K562 (cell line): Measurements from ENCODE around the gene BAHD1. TPM values are rescaled to one million over a fixed set of nuclear protein-coding genes. Genes with fewer than 3 reads are reported as not detected.

Source experiments
- CBX2 ChIP-seq: fragments of 200-600 bp; sonication (generic); IDR thresholded peaks from one replicate; pipeline ENCODE4 v1.6.1; 2012; ENCODE audit warnings: mild to moderate bottlenecking, low read length, inconsistent platforms; ENCODE audit not compliant: insufficient read depth, poor library complexity, severe bottlenecking
- GTF2E2 ChIP-seq: fragments of 200-800 bp; sonication (Bioruptor generic); IDR thresholded peaks from 2 replicates; pipeline ENCODE4 v1.6.1; 2016; ENCODE audit warnings: missing genetic modification characterization, missing compliant biosample characterization
- HNRNPK ChIP-seq: fragments of 200-400 bp; formaldehyde crosslinking; IDR thresholded peaks from one replicate; pipeline ENCODE4 v1.6.1; 2018; ENCODE audit warnings: mild to moderate bottlenecking, low read depth, low read length; ENCODE audit not compliant: poor library complexity, severe bottlenecking
- ID3 ChIP-seq, 2 experiments: fragments of 250-450 bp in 1 of 2; fragments of 450-650 bp in 1 of 2; sonication (Bioruptor Pico) in 1 of 2; IDR thresholded peaks; 2 replicates each; pipeline versions ENCODE4 v1.6.1 to v1.8.0; 2016 to 2021; ENCODE audit warnings: mild to moderate bottlenecking in 2 of 2, moderate library complexity in 2 of 2, missing compliant biosample characterization in 1 of 2, missing genetic modification characterization in 1 of 2
- NCOR1 ChIP-seq: fragments of 450-650 bp; IDR thresholded peaks from 2 replicates; pipeline ENCODE4 v1.6.1; 2016; ENCODE audit warnings: mild to moderate bottlenecking, moderate library complexity
- NFRKB ChIP-seq: fragments of 450-650 bp; IDR thresholded peaks from 2 replicates; pipeline ENCODE4 v1.6.1; 2016; ENCODE audit warnings: low read depth
- NONO ChIP-seq, 2 experiments: fragments of 200-400 bp in 1 of 2; fragments of 450-650 bp in 1 of 2; formaldehyde crosslinking in 1 of 2; IDR thresholded peaks; 2 replicates each; pipeline ENCODE4 v1.6.1; 2017; ENCODE audit warnings: low read depth in 2 of 2, mild to moderate bottlenecking in 2 of 2, moderate library complexity in 2 of 2, low read length in 1 of 2
- NR2F6 ChIP-seq: fragments of 450-650 bp; formaldehyde crosslinking; IDR thresholded peaks from 2 replicates; pipeline ENCODE4 v1.4.0; 2020; ENCODE audit warnings: mild to moderate bottlenecking
- NUFIP1 ChIP-seq: fragments of 450-650 bp; IDR thresholded peaks from 2 replicates; pipeline ENCODE4 v1.6.1; 2018; ENCODE audit not compliant: partially characterized antibody
- PHF8 ChIP-seq: fragments of 200-600 bp; sonication (generic); IDR thresholded peaks from 2 replicates; pipeline ENCODE4 v1.6.1; 2012; ENCODE audit warnings: mixed run types, mild to moderate bottlenecking, inconsistent platforms, low read length, moderate library complexity, borderline replicate concordance
- POLR3G ChIP-seq: IDR thresholded peaks from 2 replicates; pipeline ENCODE4 v1.6.1; 2011; ENCODE audit not compliant: insufficient read length, insufficient replicate concordance; ENCODE audit errors: extremely low read depth
- PURB ChIP-seq: sonication (generic); formaldehyde crosslinking; IDR thresholded peaks from 2 replicates; pipeline ENCODE4 v1.9.0; 2021; ENCODE audit warnings: low read depth, mild to moderate bottlenecking, missing genetic modification reagents
- RCOR1 ChIP-seq, 2 experiments: IDR thresholded peaks; 2 replicates each; pipeline ENCODE4 v1.6.1; 2012; ENCODE audit warnings: low read depth in 2 of 2, low read length in 2 of 2, borderline replicate concordance in 1 of 2, improper control_type of control experiment in 1 of 2
- SNIP1 ChIP-seq: fragments of 450-650 bp; IDR thresholded peaks from 2 replicates; pipeline ENCODE4 v1.7.1; 2017; ENCODE audit warnings: low read depth, mild to moderate bottlenecking
- SP1 ChIP-seq: sonication (generic); formaldehyde crosslinking; IDR thresholded peaks from 2 replicates; pipeline ENCODE4 v1.8.1; 2022; ENCODE audit warnings: mild to moderate bottlenecking, missing genetic modification reagents
- TSC22D4 ChIP-seq: fragments of 450-650 bp; IDR thresholded peaks from 2 replicates; pipeline ENCODE4 v1.6.1; 2016; ENCODE audit warnings: missing genetic modification characterization, missing biosample characterization, control low read depth
- YBX1 ChIP-seq: fragments of 450-650 bp; IDR thresholded peaks from 2 replicates; pipeline ENCODE4 v1.7.1; 2016; ENCODE audit warnings: mild to moderate bottlenecking
- ZFP91 ChIP-seq: sonication (generic); formaldehyde crosslinking; IDR thresholded peaks from 2 replicates; pipeline ENCODE4 v1.8.0; 2022; ENCODE audit warnings: mild to moderate bottlenecking, missing genetic modification reagents
- ZMIZ1 ChIP-seq, 2 experiments: fragments of 150-350 bp in 1 of 2; IDR thresholded peaks; 2 replicates each; pipeline ENCODE4 v1.6.1; 2012 to 2016; ENCODE audit warnings: low read depth in 2 of 2, low read length in 2 of 2, mild to moderate bottlenecking in 1 of 2, moderate library complexity in 1 of 2
- ZNF239 ChIP-seq: fragments of 250-450 bp; sonication (Bioruptor Pico); IDR thresholded peaks from 2 replicates; pipeline ENCODE4 v1.4.0; 2020; ENCODE audit warnings: mild to moderate bottlenecking
- ZNF408 ChIP-seq: fragments of 250-450 bp; sonication (Bioruptor Pico); IDR thresholded peaks from 2 replicates; pipeline ENCODE4 v1.4.0; 2020; ENCODE audit warnings: low read depth, mild to moderate bottlenecking, moderate library complexity
- ZNF561 ChIP-seq: fragments of 450-650 bp; formaldehyde crosslinking; conservative IDR thresholded peaks from 2 replicates; pipeline ENCODE4 v1.4.0; 2020; ENCODE audit warnings: mild to moderate bottlenecking, moderate library complexity
- polyA plus RNA-seq, 8 experiments: library from polyadenylated mRNA; depleted of rRNA in 4 of 8; stranded (reverse) in 5 of 8; unstranded in 3 of 8; fragments of >200 nt; fragmentation: Nextera tagmentation in 2 of 8; fragmentation: Illumina TruSeq in 1 of 8; extraction: Ambion mirVana in 2 of 8; extraction: Trizol in 1 of 8; gene quantifications; 2 replicates each; pipeline versions ENCODE4 v1.2.1 to v1.2.3, GENCODE V29; 2011 to 2014; ENCODE audit warnings: inconsistent platforms in 1 of 8, missing spikeins in 1 of 8
- total RNA-seq, 7 experiments: library from RNA; depleted of rRNA in 6 of 7; stranded (reverse); fragments of >200 nt in 6 of 7; fragmentation: Illumina TruSeq in 2 of 7; extraction: Trizol in 2 of 7; gene quantifications; 2 replicates each; pipeline versions ENCODE4 v1.2.1 to v1.2.3, GENCODE V29; 2011 to 2021; ENCODE audit warnings: low replicate concordance in 1 of 7

Gene BAHD1
- total and polyA plus RNA-seq, 9 of the 15 experiments (the other 6 are each of a cell fraction or from before 2014, with no cell fraction given), result 0.55 to 38.5 (median 11.5) TPM

DNA sequence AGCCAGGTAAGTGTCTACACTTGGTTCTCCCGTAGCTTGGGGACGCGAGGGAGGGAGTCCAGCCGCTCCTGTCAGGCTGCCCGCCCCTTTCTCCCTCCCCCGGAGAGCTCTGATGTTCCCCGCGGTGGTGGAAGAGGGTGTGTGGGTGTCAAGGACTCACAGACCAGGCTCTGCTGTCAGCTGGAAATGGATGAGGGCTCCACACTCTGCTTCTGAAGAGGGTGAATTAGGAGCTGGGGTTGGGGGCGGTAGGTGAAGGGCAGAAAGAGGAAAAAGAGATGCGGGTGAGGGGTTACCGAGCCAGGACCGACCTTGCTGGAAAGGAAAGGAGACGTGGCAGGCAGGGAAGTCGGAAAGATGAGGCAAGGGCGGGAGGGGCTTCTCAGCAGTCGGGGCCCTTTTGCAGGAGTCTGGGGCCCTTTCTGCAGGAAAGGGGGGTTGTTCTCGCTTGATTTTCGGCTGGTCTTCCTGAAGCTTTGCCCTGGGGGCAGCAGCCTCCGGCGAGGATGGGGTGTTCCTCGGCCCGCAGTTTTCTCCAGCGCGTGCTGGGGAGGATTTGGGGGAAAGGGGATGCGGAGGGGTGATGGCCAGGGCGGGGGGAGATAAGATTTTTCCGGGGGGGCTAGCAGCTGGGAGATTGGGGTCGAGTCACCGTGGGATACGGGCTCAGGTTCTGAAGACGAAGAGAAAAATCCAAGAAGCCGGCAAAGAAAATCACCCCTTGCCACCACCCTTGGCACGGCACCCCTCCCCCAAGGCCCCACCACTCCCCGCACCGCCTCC lies 602 bp upstream of the BAHD1 start (continued):
- TF ChIP-seq PHF8 (peak; percentile 19; the same call in 1 of the 2 replicates), GTF2E2 (tag) (no peak), SNIP1 (no peak), ZNF239 (CRISPR knock-in tag) (no peak), ZMIZ1 (IDR thresholded peaks at IDR 0.05; ENCODE audit: low read depth in 2 of 2, low read length in 2 of 2) (no peak), ZFP91 (CRISPR knock-in tag) (no peak), POLR3G (no peak), NONO (IDR thresholded peaks at IDR 0.05; ENCODE audit: low read depth in 2 of 2, low read length in 1 of 2) (no peak), CBX2 (no peak), SP1 (no peak), PURB (CRISPR knock-in tag) (no peak), NUFIP1 (no peak), HNRNPK (no peak), NCOR1 (no peak), TSC22D4 (tag) (no peak), NR2F6 (no peak), RCOR1 (IDR thresholded peaks at IDR 0.05; ENCODE audit: borderline replicate concordance in 1 of 2, low read depth in 2 of 2, low read length in 2 of 2) (no peak), ZNF561 (CRISPR knock-in tag) (no peak), ZNF408 (no peak), NFRKB (0 out of 2 replicates have a peak, but pooled peaks have one; percentile 16), YBX1 (no peak), ID3 (CRISPR knock-in tag; IDR thresholded peaks at IDR 0.05) (no peak), ID3 (tag; IDR thresholded peaks at IDR 0.05) (no peak)
